ENCODE data around the gene AASDH.

AASDH gene

GRCh38 chr4:56417396-56417795, 30.1 kb upstream of the AASDH start:
- Histone ChIP-seq H3K27me3 (ENCODE audit: insufficient read depth, low read length) (no peaks in the 10 kb centered on the region), H3K36me3 (ENCODE audit: insufficient read depth, low read depth, low read length) (peaks cover 17% of the 10 kb centered on the region), H3K9ac (ENCODE audit: low read depth, low read length) (no peak overlapping the region), H3K4me3 (ENCODE audit: low read length) (no peak overlapping the region), H3K4me1 (ENCODE audit: insufficient read depth, low read length) (no peaks in the 10 kb centered on the region), H3K27ac (ENCODE audit: low read length) (no peak overlapping the region), H3K9me3 (ENCODE audit: insufficient read depth, low read depth, low read length) (peaks cover 4% of the 10 kb centered on the region; the same call in 1 of the 2 replicates)

GRCh38 chr4:56416349-56416748, 29.1 kb upstream of the AASDH start:
- Histone ChIP-seq H3K36me3 (ENCODE audit: insufficient read depth, low read depth, low read length) (peaks cover 12% of the 10 kb centered on the region; the same call in 1 of the 2 replicates), H3K4me3 (ENCODE audit: low read length) (no peak overlapping the region), H3K9me3 (ENCODE audit: insufficient read depth, low read depth, low read length) (peaks cover 2% of the 10 kb centered on the region; the same call in 1 of the 2 replicates), H3K27ac (ENCODE audit: low read length) (no peak overlapping the region), H3K27me3 (ENCODE audit: insufficient read depth, low read length) (no peaks in the 10 kb centered on the region), H3K4me1 (ENCODE audit: insufficient read depth, low read length) (peaks cover 4% of the 10 kb centered on the region; the same call in 1 of the 2 replicates), H3K9ac (ENCODE audit: low read depth, low read length) (0 out of 2 replicates have a peak overlapping the region, but pooled peaks have one; percentile 13)

GRCh38 chr4:56414135-56414670, 26.9 kb upstream of the AASDH start:
- H3K4me1 ChIP-seq (ENCODE audit: insufficient read depth, low read length) = peaks cover 24% of the 10 kb centered on the region; the same call in 1 of the 2 replicates
- H3K27ac ChIP-seq (ENCODE audit: low read length) = no peak overlapping the region
- H3K9me3 ChIP-seq (ENCODE audit: insufficient read depth, low read depth, low read length) = no peaks in the 10 kb centered on the region
- H3K4me3 ChIP-seq (ENCODE audit: low read length) = no peak overlapping the region
- no peak overlapping the region for H3K9ac ChIP-seq (ENCODE audit: low read depth, low read length)
- no peaks in the 10 kb centered on the region for H3K27me3 ChIP-seq (ENCODE audit: insufficient read depth, low read length)
- H3K36me3 ChIP-seq (ENCODE audit: insufficient read depth, low read depth, low read length) = no peaks in the 10 kb centered on the region

- peak overlapping the region; percentile 52 for H3K4me3 ChIP-seq (ENCODE audit: low read length)
- H3K9me3 ChIP-seq (ENCODE audit: insufficient read depth, low read depth, low read length) = no peaks in the 10 kb centered on the region
- peaks cover 24% of the 10 kb centered on the region for H3K36me3 ChIP-seq (ENCODE audit: insufficient read depth, low read depth, low read length)
- H3K4me1 ChIP-seq (ENCODE audit: insufficient read depth, low read length) = peaks cover 30% of the 10 kb centered on the region; the same call in 1 of the 2 replicates
- no peak overlapping the region for H3K27ac ChIP-seq (ENCODE audit: low read length)
- peak overlapping the region; percentile 13; the same call in 1 of the 2 replicates for H3K9ac ChIP-seq (ENCODE audit: low read depth, low read length)
- H3K27me3 ChIP-seq (ENCODE audit: insufficient read depth, low read length) = no peaks in the 10 kb centered on the region
Measured at GRCh38 chr4:56410247-56411062, 23.2 kb upstream of the AASDH start.

- Histone ChIP-seq H3K9me3 (ENCODE audit: insufficient read depth, low read depth, low read length) (no peaks in the 10 kb centered on the region), H3K27me3 (ENCODE audit: insufficient read depth, low read length) (no peaks in the 10 kb centered on the region), H3K4me3 (ENCODE audit: low read length) (no peak overlapping the region), H3K4me1 (ENCODE audit: insufficient read depth, low read length) (peaks cover 30% of the 10 kb centered on the region; the same call in 1 of the 2 replicates), H3K27ac (ENCODE audit: low read length) (no peak overlapping the region), H3K9ac (ENCODE audit: low read depth, low read length) (peak overlapping the region; percentile 13; the same call in 1 of the 2 replicates), H3K36me3 (ENCODE audit: insufficient read depth, low read depth, low read length) (peaks cover 32% of the 10 kb centered on the region)
Measured at GRCh38 chr4:56409511-56410090, 22.3 kb upstream of the AASDH start.

- Histone ChIP-seq H3K9me3 (ENCODE audit: insufficient read depth, low read depth, low read length) (no peaks in the 10 kb centered on the region), H3K9ac (ENCODE audit: low read depth, low read length) (no peak overlapping the region), H3K4me1 (ENCODE audit: insufficient read depth, low read length) (peaks cover 30% of the 10 kb centered on the region; the same call in 1 of the 2 replicates), H3K4me3 (ENCODE audit: low read length) (no peak overlapping the region), H3K27ac (ENCODE audit: low read length) (no peak overlapping the region), H3K27me3 (ENCODE audit: insufficient read depth, low read length) (no peaks in the 10 kb centered on the region), H3K36me3 (ENCODE audit: insufficient read depth, low read depth, low read length) (peaks cover 39% of the 10 kb centered on the region)
Measured at GRCh38 chr4:56408978-56409377, 21.7 kb upstream of the AASDH start.

- H3K9ac ChIP-seq (ENCODE audit: low read depth, low read length) = no peak overlapping the region
- peaks cover 64% of the 10 kb centered on the region for H3K36me3 ChIP-seq (ENCODE audit: insufficient read depth, low read depth, low read length)
- H3K4me1 ChIP-seq (ENCODE audit: insufficient read depth, low read length) = peaks cover 27% of the 10 kb centered on the region; the same call in 1 of the 2 replicates
- H3K9me3 ChIP-seq (ENCODE audit: insufficient read depth, low read depth, low read length) = no peaks in the 10 kb centered on the region
- no peaks in the 10 kb centered on the region for H3K27me3 ChIP-seq (ENCODE audit: insufficient read depth, low read length)
- no peak overlapping the region for H3K4me3 ChIP-seq (ENCODE audit: low read length)
- no peak overlapping the region for H3K27ac ChIP-seq (ENCODE audit: low read length)
Measured at GRCh38 chr4:56406151-56406550, 18.9 kb upstream of the AASDH start.

- no peak overlapping the region for H3K27ac ChIP-seq (ENCODE audit: low read length)
- peaks cover 26% of the 10 kb centered on the region; the same call in 1 of the 2 replicates for H3K4me1 ChIP-seq (ENCODE audit: insufficient read depth, low read length)
- H3K36me3 ChIP-seq (ENCODE audit: insufficient read depth, low read depth, low read length) = peaks cover 76% of the 10 kb centered on the region
- H3K4me3 ChIP-seq (ENCODE audit: low read length) = no peak overlapping the region
- no peaks in the 10 kb centered on the region for H3K9me3 ChIP-seq (ENCODE audit: insufficient read depth, low read depth, low read length)
- H3K27me3 ChIP-seq (ENCODE audit: insufficient read depth, low read length) = no peaks in the 10 kb centered on the region
- H3K9ac ChIP-seq (ENCODE audit: low read depth, low read length) = no peak overlapping the region
Measured at GRCh38 chr4:56405016-56405415, 17.7 kb upstream of the AASDH start.

- peaks cover 94% of the 10 kb centered on the region for H3K36me3 ChIP-seq (ENCODE audit: insufficient read depth, low read depth, low read length)
- H3K27me3 ChIP-seq (ENCODE audit: insufficient read depth, low read length) = no peaks in the 10 kb centered on the region
- no peaks in the 10 kb centered on the region for H3K9me3 ChIP-seq (ENCODE audit: insufficient read depth, low read depth, low read length)
- H3K27ac ChIP-seq (ENCODE audit: low read length) = peak overlapping the region; percentile 87
- H3K9ac ChIP-seq (ENCODE audit: low read depth, low read length) = peak overlapping the region; percentile 25; the same call in 1 of the 2 replicates
- H3K4me1 ChIP-seq (ENCODE audit: insufficient read depth, low read length) = peaks cover 16% of the 10 kb centered on the region; the same call in 1 of the 2 replicates
- peak overlapping the region; percentile 45 for H3K4me3 ChIP-seq (ENCODE audit: low read length)
Measured at GRCh38 chr4:56400560-56400959, 13.3 kb upstream of the AASDH start.

- Histone ChIP-seq H3K9ac (ENCODE audit: low read depth, low read length) (no peak overlapping the region), H3K4me1 (ENCODE audit: insufficient read depth, low read length) (no peaks in the 10 kb centered on the region; the same call in 1 of the 2 replicates), H3K9me3 (ENCODE audit: insufficient read depth, low read depth, low read length) (no peaks in the 10 kb centered on the region), H3K27ac (ENCODE audit: low read length) (no peak overlapping the region), H3K4me3 (ENCODE audit: low read length) (no peak overlapping the region), H3K36me3 (ENCODE audit: insufficient read depth, low read depth, low read length) (peaks cover 37% of the 10 kb centered on the region), H3K27me3 (ENCODE audit: insufficient read depth, low read length) (no peaks in the 10 kb centered on the region)
Measured at GRCh38 chr4:56391270-56391669, 4.0 kb upstream of the AASDH start.

GRCh38 chr4:56389558-56389957, 2.3 kb upstream of the AASDH start:
- peaks cover 4% of the 10 kb centered on the region; the same call in 1 of the 2 replicates for H3K4me1 ChIP-seq (ENCODE audit: insufficient read depth, low read length)
- H3K9me3 ChIP-seq (ENCODE audit: insufficient read depth, low read depth, low read length) = no peaks in the 10 kb centered on the region
- H3K4me3 ChIP-seq (ENCODE audit: low read length) = no peak overlapping the region
- 0 out of 2 replicates have a peak overlapping the region, but pooled peaks have one; percentile 14 for H3K9ac ChIP-seq (ENCODE audit: low read depth, low read length)
- H3K36me3 ChIP-seq (ENCODE audit: insufficient read depth, low read depth, low read length) = peaks cover 19% of the 10 kb centered on the region
- no peak overlapping the region for H3K27ac ChIP-seq (ENCODE audit: low read length)
- no peaks in the 10 kb centered on the region for H3K27me3 ChIP-seq (ENCODE audit: insufficient read depth, low read length)
